ENCODE results near the gene AHRR. TPM values are rescaled to one million over a fixed set of nuclear protein-coding genes. Genes with fewer than 3 reads are reported as not detected.

The AHRR gene
- total RNA-seq, 1 donor from 2014 or later = 11.3 TPM

- intact Hi-C loops (cut with DNase I) = no loop called here
- no peak for ATAC-seq
- peak; percentile 40 for DNase-seq
These were observed 48.9 kb downstream of the AHRR start for GRCh38 chr5:370311-370958.

GRCh38 chr5:370959-371810 lies 49.7 kb downstream of the AHRR start:
- H3K4me3 ChIP-seq = no peak overlapping the region
- no peak overlapping the region for H3K27ac ChIP-seq
- H3K36me3 ChIP-seq = no peaks in the 10 kb centered on the region
- ATAC-seq (no peak), DNase-seq (peak; percentile 40)
- no peaks in the 10 kb centered on the region for H3K27me3 ChIP-seq
- intact Hi-C loops (cut with DNase I) = no loop called here
- no peak for TF ChIP-seq CTCF (IDR thresholded peaks at IDR 0.05)
- H3K9me3 ChIP-seq = no peaks in the 10 kb centered on the region
- peaks cover 43% of the 10 kb centered on the region for H3K4me1 ChIP-seq

More at GRCh38 chr5:370311-370958, 48.9 kb downstream of the AHRR start:
- Histone ChIP-seq H3K4me1 (peaks cover 43% of the 10 kb centered on the region), H3K36me3 (no peaks in the 10 kb centered on the region), H3K27ac (no peak overlapping the region), H3K27me3 (no peaks in the 10 kb centered on the region), H3K9me3 (no peaks in the 10 kb centered on the region), H3K4me3 (no peak overlapping the region)
- TF ChIP-seq CTCF (IDR thresholded peaks at IDR 0.05) = no peak

DNA sequence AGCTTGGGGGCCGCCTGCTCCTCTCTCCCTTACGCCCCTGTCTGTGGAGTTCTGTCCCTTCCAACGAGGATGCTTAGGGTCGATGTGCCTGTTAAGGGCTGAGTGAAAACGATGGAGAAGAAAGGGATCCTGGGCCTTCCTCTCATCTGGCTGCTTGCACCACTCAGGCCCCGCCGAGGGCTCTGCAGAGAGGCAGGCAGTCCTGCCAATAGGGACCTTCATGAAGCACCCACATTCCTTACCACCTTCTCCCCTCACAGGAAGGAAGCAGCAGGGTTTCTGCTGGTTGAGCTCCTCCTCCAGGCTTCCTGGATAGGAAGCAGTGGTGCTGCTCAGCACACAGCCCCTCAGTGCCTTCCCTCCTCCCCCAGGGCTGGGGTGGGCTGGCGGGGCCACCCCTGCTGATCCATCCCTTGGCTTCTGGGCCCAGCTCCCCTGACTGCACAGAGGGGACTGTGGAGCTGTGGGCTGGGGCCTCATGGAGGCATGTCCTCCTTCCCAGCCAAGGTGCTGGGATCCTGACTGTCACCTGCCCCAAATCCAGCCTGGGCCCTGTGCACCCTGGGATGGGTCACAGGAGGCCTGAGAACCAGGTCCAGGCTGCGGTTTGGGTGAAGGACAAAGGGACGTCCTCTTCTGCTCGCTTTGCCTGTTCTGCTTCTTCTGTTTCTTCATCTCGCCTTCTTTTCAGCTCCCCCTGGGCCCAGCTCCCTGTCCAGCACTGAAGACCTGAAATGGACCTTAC lies 50.5 kb downstream of the AHRR start:
- Histone ChIP-seq H3K27me3 (no peaks in the 10 kb centered on the region), H3K27ac (no peak overlapping the region), H3K36me3 (no peaks in the 10 kb centered on the region), H3K9me3 (no peaks in the 10 kb centered on the region), H3K4me1 (peaks cover 43% of the 10 kb centered on the region), H3K4me3 (no peak overlapping the region)
- DNase-seq = peak; percentile 55
- intact Hi-C loops (cut with DNase I) = no loop called here
- TF ChIP-seq CTCF (IDR thresholded peaks at IDR 0.05) = no peak
- ATAC-seq = no peak

- H3K4me1 ChIP-seq = peaks cover 43% of the 10 kb centered on the region
- no peaks in the 10 kb centered on the region for H3K36me3 ChIP-seq
- ATAC-seq (no peak), DNase-seq (peak; percentile 61)
- no peaks in the 10 kb centered on the region for H3K9me3 ChIP-seq
- no peak overlapping the region for H3K4me3 ChIP-seq
- H3K27ac ChIP-seq = peak overlapping the region; percentile 78
- no peak for TF ChIP-seq CTCF (IDR thresholded peaks at IDR 0.05)
- H3K27me3 ChIP-seq = no peaks in the 10 kb centered on the region
- intact Hi-C loops (cut with DNase I) = no loop called here
These were observed 51.1 kb downstream of the AHRR start for GRCh38 chr5:372556-372995.

GRCh38 chr5:372996-373709 lies 51.6 kb downstream of the AHRR start:
- H3K27ac ChIP-seq = peak overlapping the region; percentile 78
- H3K9me3 ChIP-seq = no peaks in the 10 kb centered on the region
- peak; percentile 67 for DNase-seq
- H3K4me3 ChIP-seq = peak overlapping the region; percentile 56
- H3K36me3 ChIP-seq = no peaks in the 10 kb centered on the region
- no peak for TF ChIP-seq CTCF (IDR thresholded peaks at IDR 0.05)
- intact Hi-C loops (cut with DNase I) = no loop called here
- ATAC-seq = peak; percentile 3
- H3K27me3 ChIP-seq = no peaks in the 10 kb centered on the region
- H3K4me1 ChIP-seq = peaks cover 39% of the 10 kb centered on the region

All from upper lobe of right lung (tissue), 1 donor.